ENCODE results near the gene SHROOM3. TPM values are rescaled to one million over a fixed set of nuclear protein-coding genes. Genes with fewer than 3 reads are reported as not detected.

The SHROOM3 gene
- total RNA-seq, 1 donor from 2014 or later = 42.7 TPM

DNA sequence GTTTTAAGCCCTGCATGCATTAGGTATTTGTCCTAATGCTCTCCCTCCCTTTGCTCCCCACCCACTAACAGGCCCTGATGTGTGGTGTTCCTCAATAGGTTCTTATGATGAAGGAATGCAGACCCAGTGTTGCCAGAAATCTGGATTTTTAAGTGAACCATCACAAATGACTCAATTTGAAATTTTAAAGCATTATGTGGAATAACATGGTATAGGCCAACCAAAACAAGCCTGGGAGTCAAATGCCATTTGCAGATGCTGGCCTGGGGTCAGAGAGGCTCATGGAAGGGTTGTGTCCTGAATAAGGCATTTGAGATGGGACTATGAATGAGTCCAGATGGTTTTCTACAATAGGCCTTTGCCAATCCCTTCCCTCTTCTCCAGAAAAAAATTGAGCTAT is 179.6 kb downstream of the SHROOM3 start:
- Mint-ChIP-seq H3K4me3 (ENCODE audit: unreplicated experiment) (no peak overlapping the region), H3K4me1 (ENCODE audit: low read depth) (peaks cover 86% of the 10 kb centered on the region), H3K27me3 (ENCODE audit: low read depth) (no peaks in the 10 kb centered on the region), H3K27ac (ENCODE audit: unreplicated experiment) (peak overlapping the region; percentile 83), H3K9me3 (ENCODE audit: low read depth) (no peaks in the 10 kb centered on the region), H3K36me3 (ENCODE audit: low read depth) (no peaks in the 10 kb centered on the region)
- no peak for TF ChIP-seq CTCF (IDR thresholded peaks at IDR 0.05)
- no peak for DNase-seq (ENCODE audit: low spot score)

GRCh38 chr4:76615999-76616398 is 181.0 kb downstream of the SHROOM3 start:
- no peak for DNase-seq (ENCODE audit: low spot score)
- Mint-ChIP-seq H3K4me3 (ENCODE audit: unreplicated experiment) (no peak overlapping the region), H3K4me1 (ENCODE audit: low read depth) (peaks cover 83% of the 10 kb centered on the region), H3K27me3 (ENCODE audit: low read depth) (no peaks in the 10 kb centered on the region), H3K9me3 (ENCODE audit: low read depth) (no peaks in the 10 kb centered on the region), H3K27ac (ENCODE audit: unreplicated experiment) (no peak overlapping the region), H3K36me3 (ENCODE audit: low read depth) (no peaks in the 10 kb centered on the region)
- no peak for TF ChIP-seq CTCF (IDR thresholded peaks at IDR 0.05)

- Mint-ChIP-seq H3K4me3 (ENCODE audit: unreplicated experiment) (no peak overlapping the region), H3K27me3 (ENCODE audit: low read depth) (no peaks in the 10 kb centered on the region), H3K4me1 (ENCODE audit: low read depth) (peaks cover 83% of the 10 kb centered on the region), H3K36me3 (ENCODE audit: low read depth) (no peaks in the 10 kb centered on the region), H3K27ac (ENCODE audit: unreplicated experiment) (peak overlapping the region; percentile 9), H3K9me3 (ENCODE audit: low read depth) (no peaks in the 10 kb centered on the region)
- no peak for DNase-seq (ENCODE audit: low spot score)
- TF ChIP-seq CTCF (IDR thresholded peaks at IDR 0.05) = no peak
Observed at GRCh38 chr4:76616526-76616925, 181.5 kb downstream of the SHROOM3 start.

DNA sequence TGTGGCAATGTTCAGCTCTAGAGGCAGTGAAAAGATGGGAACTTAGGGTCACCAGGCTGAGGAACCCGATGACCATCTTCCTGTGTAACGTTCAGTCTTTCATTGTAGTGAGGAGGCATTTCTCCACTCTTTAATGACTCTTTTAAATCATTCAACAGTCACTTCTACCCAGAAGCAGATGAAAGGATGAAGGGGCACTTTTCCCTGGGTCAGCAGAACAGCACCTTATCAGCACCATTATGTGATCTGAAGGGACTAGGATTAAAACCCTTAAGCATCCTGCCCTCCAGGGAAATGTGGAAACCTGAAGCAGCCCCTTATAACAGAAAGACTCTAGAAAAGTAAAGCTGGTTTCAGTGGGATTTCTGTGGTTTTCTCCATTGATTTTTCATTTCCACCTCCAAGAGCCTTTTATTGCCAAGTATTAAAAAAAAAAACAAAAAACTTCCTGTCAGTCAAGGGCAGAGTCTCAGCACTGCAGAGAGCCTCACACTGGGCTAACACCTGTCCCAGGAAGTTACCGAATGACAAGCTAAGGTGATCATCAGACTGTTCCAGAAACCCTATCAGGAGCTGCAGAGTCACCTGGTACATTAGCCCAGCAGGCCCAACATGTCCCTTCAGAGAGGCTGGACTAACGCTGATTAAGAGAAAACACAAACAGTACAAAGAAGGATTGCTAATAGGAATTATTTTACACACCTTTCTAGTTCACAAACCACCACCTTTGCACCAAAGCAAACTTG is 185.9 kb downstream of the SHROOM3 start:
- H3K4me1 Mint-ChIP-seq (ENCODE audit: low read depth) = peaks cover 84% of the 10 kb centered on the region
- H3K36me3 Mint-ChIP-seq (ENCODE audit: low read depth) = no peaks in the 10 kb centered on the region
- no peaks in the 10 kb centered on the region for H3K27me3 Mint-ChIP-seq (ENCODE audit: low read depth)
- TF ChIP-seq CTCF (IDR thresholded peaks at IDR 0.05) = no peak
- H3K4me3 Mint-ChIP-seq (ENCODE audit: unreplicated experiment) = no peak overlapping the region
- no peak for DNase-seq (ENCODE audit: low spot score)
- peak overlapping the region; percentile 33 for H3K27ac Mint-ChIP-seq (ENCODE audit: unreplicated experiment)
- no peaks in the 10 kb centered on the region for H3K9me3 Mint-ChIP-seq (ENCODE audit: low read depth)

DNA sequence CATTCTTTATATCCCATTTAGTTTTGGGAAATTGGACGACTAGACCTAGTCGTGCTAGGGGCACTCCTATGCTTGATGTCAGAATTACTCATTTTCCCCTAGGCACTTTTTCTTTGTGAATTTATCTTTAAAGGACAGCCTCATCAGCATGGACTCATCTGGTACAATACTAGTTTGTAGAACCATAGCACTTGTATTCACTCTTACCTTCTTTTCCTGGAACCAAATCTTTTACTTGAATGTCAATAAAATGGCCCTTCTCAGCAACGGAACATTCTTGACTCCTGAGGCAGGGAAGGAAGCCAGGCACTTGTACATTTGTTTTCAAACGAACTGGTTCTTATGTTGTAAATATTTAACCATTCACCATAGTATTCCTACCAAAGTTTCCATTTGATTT is 187.1 kb downstream of the SHROOM3 start:
- TF ChIP-seq CTCF (IDR thresholded peaks at IDR 0.05) = no peak
- no peak for DNase-seq (ENCODE audit: low spot score)
- no peaks in the 10 kb centered on the region for H3K36me3 Mint-ChIP-seq (ENCODE audit: low read depth)
- peaks cover 75% of the 10 kb centered on the region for H3K4me1 Mint-ChIP-seq (ENCODE audit: low read depth)
- H3K27ac Mint-ChIP-seq (ENCODE audit: unreplicated experiment) = peak overlapping the region; percentile 98
- H3K4me3 Mint-ChIP-seq (ENCODE audit: unreplicated experiment) = no peak overlapping the region
- no peaks in the 10 kb centered on the region for H3K9me3 Mint-ChIP-seq (ENCODE audit: low read depth)
- no peaks in the 10 kb centered on the region for H3K27me3 Mint-ChIP-seq (ENCODE audit: low read depth)

Measured in chondrocyte (in vitro differentiated cells).